ENCODE measurements around the gene GPR32. TPM values are rescaled to one million over a fixed set of nuclear protein-coding genes. Genes with fewer than 3 reads are reported as not detected.
"Not testable (repeated sequence)": the region's sequence is repeated elsewhere in the genome, so short reads cannot be mapped to it uniquely, and the experiment has no call there.

The GPR32 gene
- polyA plus RNA-seq, 3 donors: not detected

DNA sequence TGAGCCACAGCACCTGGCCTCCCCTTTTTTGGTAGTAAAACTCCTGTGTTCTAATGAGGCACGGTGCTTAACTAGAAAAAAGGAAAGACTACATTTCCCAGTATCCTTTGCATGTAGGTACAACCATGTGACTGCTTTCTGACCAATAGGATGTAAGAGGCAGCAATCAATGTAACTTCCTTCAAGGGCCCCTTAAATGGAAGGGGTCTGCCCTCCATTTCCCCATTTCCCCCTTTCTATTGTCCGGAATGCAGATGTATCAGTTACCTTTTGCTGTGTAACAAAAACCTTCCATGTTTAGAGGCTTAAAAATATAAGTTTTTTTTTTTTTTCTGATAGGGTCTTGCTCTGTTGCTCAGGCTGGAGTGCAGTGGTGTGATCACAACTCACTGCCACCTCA, 2.2 kb downstream of the GPR32 start:
- no peak overlapping the region for H3K27ac ChIP-seq (ENCODE audit: low read depth in 1 of 2, low read length in 2 of 2)
- no peak overlapping the region for H2AFZ ChIP-seq (ENCODE audit: insufficient read depth, low read depth, low read length, poor library complexity, severe bottlenecking)
- Mint-ChIP-seq H3K9me3 (peaks cover 3 to 18% (median 11%) of the 10 kb centered on the region in 7 donors), H3K27me3 (ENCODE audit: low read depth in 3 of 3) (peaks cover 16 to 27% (median 23%) of the 10 kb centered on the region in 3 donors), H3K4me3 (no peak overlapping the region), H3K36me3 (no peaks in the 10 kb centered on the region), H3K4me1 (peaks cover under 1% of the 10 kb centered on the region), H3K27ac (no peak overlapping the region)
- no peaks in the 10 kb centered on the region for H3K4me1 ChIP-seq (ENCODE audit: control insufficient read depth in 1 of 2, insufficient read depth in 2 of 2, low read length in 2 of 2)
- no peaks in the 10 kb centered on the region for H3K36me3 ChIP-seq (replicated peaks in 1 of 2; ENCODE audit: control insufficient read depth in 1 of 2, insufficient read depth in 2 of 2, low read length in 2 of 2)
- peaks cover under 1 to 6% of the 10 kb centered on the region in 2 donors for H3K9me3 ChIP-seq (replicated peaks in 1 of 2; ENCODE audit: control insufficient read depth in 1 of 2, insufficient read depth in 1 of 2, low read length in 2 of 2)
- H3K27me3 ChIP-seq (ENCODE audit: control insufficient read depth in 2 of 2, insufficient read depth in 2 of 2, low read length in 2 of 2): peaks cover under 1 to 10% of the 10 kb centered on the region in 2 donors
- no peak overlapping the region for H3K9ac ChIP-seq (ENCODE audit: insufficient read depth, low read length, poor library complexity, severe bottlenecking)
- TF ChIP-seq CTCF (IDR thresholded peaks at IDR 0.05): no peak
- H4K20me1 ChIP-seq (ENCODE audit: insufficient read depth, low read length): no peaks in the 10 kb centered on the region
- H3K79me2 ChIP-seq (ENCODE audit: insufficient read depth, low read length): no peaks in the 10 kb centered on the region
- H3K4me2 ChIP-seq (replicated peaks; ENCODE audit: extremely low read depth, low read length, poor library complexity, severe bottlenecking): no peak overlapping the region
- intact Hi-C loops (cut with micrococcal nuclease): no loop called here
- H3K4me3 ChIP-seq (replicated peaks in 1 of 3; ENCODE audit: low read depth in 2 of 3, low read length in 3 of 3): no peak overlapping the region
- DNase-seq: peak in 2 of 3 donors; percentile 8 to 22
- WGBS (ENCODE audit: insufficient coverage): no CpG with 5 or more reads among the region's 2 CpGs

DNA sequence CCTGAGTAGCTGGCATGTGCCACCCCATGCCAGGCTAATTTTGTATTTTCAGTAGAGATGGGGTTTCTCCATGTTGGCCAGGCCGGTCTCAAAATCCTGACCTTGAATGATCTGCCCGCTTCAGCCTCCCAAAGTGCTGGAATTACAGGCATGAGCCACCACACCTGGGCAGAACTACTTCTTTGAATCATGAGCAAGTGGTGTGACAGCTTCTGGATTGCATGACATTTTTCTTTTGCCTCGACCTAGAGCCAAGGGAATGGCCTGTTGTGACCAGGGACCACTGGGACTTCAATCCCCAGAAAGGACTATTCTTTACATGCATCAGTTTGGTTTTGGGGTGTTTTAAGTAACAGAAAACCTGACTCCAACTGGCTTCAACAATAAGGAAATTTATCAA, 2.6 kb downstream of the GPR32 start:
- H3K4me1 ChIP-seq (ENCODE audit: control insufficient read depth in 1 of 2, insufficient read depth in 2 of 2, low read length in 2 of 2); H3K36me3 Mint-ChIP-seq; H3K4me1 Mint-ChIP-seq; H3K27ac Mint-ChIP-seq; H3K4me3 Mint-ChIP-seq; DNase-seq; H4K20me1 ChIP-seq (ENCODE audit: insufficient read depth, low read length); H3K36me3 ChIP-seq (replicated peaks in 1 of 2; ENCODE audit: control insufficient read depth in 1 of 2, insufficient read depth in 2 of 2, low read length in 2 of 2); H3K27ac ChIP-seq (ENCODE audit: low read depth in 1 of 2, low read length in 2 of 2); H3K4me3 ChIP-seq (replicated peaks in 1 of 3; ENCODE audit: low read depth in 2 of 3, low read length in 3 of 3); H3K4me2 ChIP-seq (replicated peaks; ENCODE audit: extremely low read depth, low read length, poor library complexity, severe bottlenecking); H3K9ac ChIP-seq (ENCODE audit: insufficient read depth, low read length, poor library complexity, severe bottlenecking); H3K9me3 ChIP-seq (replicated peaks in 1 of 2; ENCODE audit: control insufficient read depth in 1 of 2, insufficient read depth in 1 of 2, low read length in 2 of 2); intact Hi-C loops (cut with micrococcal nuclease); H3K79me2 ChIP-seq (ENCODE audit: insufficient read depth, low read length); H2AFZ ChIP-seq (ENCODE audit: insufficient read depth, low read depth, low read length, poor library complexity, severe bottlenecking): not testable (repeated sequence)
- H3K27me3 Mint-ChIP-seq (ENCODE audit: low read depth in 3 of 3): peaks cover 20 to 32% (median 27%) of the 10 kb centered on the region in 3 donors
- peaks cover 4 to 14% of the 10 kb centered on the region in 2 donors for H3K27me3 ChIP-seq (ENCODE audit: control insufficient read depth in 2 of 2, insufficient read depth in 2 of 2, low read length in 2 of 2)
- peaks cover 3 to 18% (median 11%) of the 10 kb centered on the region in 7 donors for H3K9me3 Mint-ChIP-seq
- whole genome bisulfite sequencing (ENCODE audit: insufficient coverage): 100% methylated on average over 2 of the region's 3 CpGs

DNA sequence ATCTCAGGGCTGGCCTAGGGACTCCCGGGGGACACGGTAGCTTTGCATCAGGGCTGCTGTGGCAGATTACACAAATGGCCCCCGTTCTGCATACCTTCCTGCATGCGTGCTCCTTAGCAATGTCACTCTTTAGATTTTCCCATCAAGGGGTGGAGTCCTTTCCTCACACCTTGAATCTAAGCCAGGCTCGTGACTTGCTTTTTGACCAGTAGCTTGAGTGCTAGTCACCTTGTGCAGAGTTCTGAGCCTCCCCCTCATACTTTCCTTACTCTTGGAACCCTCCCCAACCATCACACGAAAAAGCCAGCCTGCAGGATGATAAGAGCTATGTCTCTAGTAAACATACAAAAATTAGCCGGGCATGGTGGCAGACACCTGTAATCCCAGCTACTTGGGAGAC, 3.2 kb downstream of the GPR32 start:
- H3K4me1 Mint-ChIP-seq; H3K4me2 ChIP-seq (replicated peaks; ENCODE audit: extremely low read depth, low read length, poor library complexity, severe bottlenecking); H3K4me3 Mint-ChIP-seq; H3K36me3 Mint-ChIP-seq; H3K79me2 ChIP-seq (ENCODE audit: insufficient read depth, low read length); H3K4me3 ChIP-seq (replicated peaks in 1 of 3; ENCODE audit: low read depth in 2 of 3, low read length in 3 of 3); H3K9me3 ChIP-seq (replicated peaks in 1 of 2; ENCODE audit: control insufficient read depth in 1 of 2, insufficient read depth in 1 of 2, low read length in 2 of 2); H2AFZ ChIP-seq (ENCODE audit: insufficient read depth, low read depth, low read length, poor library complexity, severe bottlenecking); H3K27ac ChIP-seq (ENCODE audit: low read depth in 1 of 2, low read length in 2 of 2); H3K27ac Mint-ChIP-seq; intact Hi-C loops (cut with micrococcal nuclease); H3K9ac ChIP-seq (ENCODE audit: insufficient read depth, low read length, poor library complexity, severe bottlenecking); DNase-seq; H4K20me1 ChIP-seq (ENCODE audit: insufficient read depth, low read length); H3K36me3 ChIP-seq (replicated peaks in 1 of 2; ENCODE audit: control insufficient read depth in 1 of 2, insufficient read depth in 2 of 2, low read length in 2 of 2); H3K4me1 ChIP-seq (ENCODE audit: control insufficient read depth in 1 of 2, insufficient read depth in 2 of 2, low read length in 2 of 2): not testable (repeated sequence)
- Mint-ChIP-seq H3K9me3 (peaks cover 3 to 18% (median 11%) of the 10 kb centered on the region in 7 donors), H3K27me3 (ENCODE audit: low read depth in 3 of 3) (peaks cover 26 to 36% (median 33%) of the 10 kb centered on the region in 3 donors)
- peaks cover 4 to 19% of the 10 kb centered on the region in 2 donors for H3K27me3 ChIP-seq (ENCODE audit: control insufficient read depth in 2 of 2, insufficient read depth in 2 of 2, low read length in 2 of 2)
- no CpG with 5 or more reads among the region's 7 CpGs for WGBS (ENCODE audit: insufficient coverage)

Data from CD14-positive monocyte (primary cell).